Osteocyte (in vitro differentiated cells): ENCODE measurements around the gene PTPRF. TPM values are rescaled to one million over a fixed set of nuclear protein-coding genes. Genes with fewer than 3 reads are reported as not detected.
"Not testable (repeated sequence)": the region's sequence is repeated elsewhere in the genome, so short reads cannot be mapped to it uniquely, and the experiment has no call there.

ENCODE experiments used
- DNase-seq: peaks from one replicate; pipeline ENCODE4 v3.0.0; 2021; ENCODE audit warnings: mixed read lengths; ENCODE audit not compliant: unreplicated experiment; ENCODE audit errors: extremely low spot score
- H3K27ac Mint-ChIP-seq: one replicate; pipeline ENCODE4 v1.8.0; 2021; ENCODE audit warnings: mild to moderate bottlenecking, mixed read lengths; ENCODE audit not compliant: unreplicated experiment
- H3K27me3 Mint-ChIP-seq: one replicate; pipeline ENCODE4 v1.8.0; 2021; ENCODE audit warnings: mixed read lengths; ENCODE audit not compliant: unreplicated experiment
- H3K36me3 Mint-ChIP-seq: one replicate; pipeline ENCODE4 v1.8.0; 2021; ENCODE audit warnings: mixed read lengths; ENCODE audit not compliant: unreplicated experiment
- H3K4me1 Mint-ChIP-seq: one replicate; pipeline ENCODE4 v1.8.0; 2021; ENCODE audit warnings: mixed read lengths; ENCODE audit not compliant: unreplicated experiment
- H3K4me3 Mint-ChIP-seq: one replicate; pipeline ENCODE4 v1.8.0; 2021; ENCODE audit warnings: mild to moderate bottlenecking, moderate library complexity, mixed read lengths; ENCODE audit not compliant: unreplicated experiment
- H3K9me3 Mint-ChIP-seq: one replicate; pipeline ENCODE4 v1.8.0; 2021; ENCODE audit warnings: mixed read lengths; ENCODE audit not compliant: unreplicated experiment
- CTCF ChIP-seq: fragments of 200-600 bp; sonication (generic); IDR thresholded peaks from 2 replicates; pipeline ENCODE4 v1.5.0; 2021; ENCODE audit warnings: antibody characterized with exemption, mild to moderate bottlenecking, moderate library complexity
- total RNA-seq: library from RNA; stranded (reverse); gene quantifications from 2 replicates; pipeline ENCODE4 v1.2.1, GENCODE V29; 2021

Gene PTPRF
- total RNA-seq, 1 donor from 2014 or later, result 37.3 TPM

DNA sequence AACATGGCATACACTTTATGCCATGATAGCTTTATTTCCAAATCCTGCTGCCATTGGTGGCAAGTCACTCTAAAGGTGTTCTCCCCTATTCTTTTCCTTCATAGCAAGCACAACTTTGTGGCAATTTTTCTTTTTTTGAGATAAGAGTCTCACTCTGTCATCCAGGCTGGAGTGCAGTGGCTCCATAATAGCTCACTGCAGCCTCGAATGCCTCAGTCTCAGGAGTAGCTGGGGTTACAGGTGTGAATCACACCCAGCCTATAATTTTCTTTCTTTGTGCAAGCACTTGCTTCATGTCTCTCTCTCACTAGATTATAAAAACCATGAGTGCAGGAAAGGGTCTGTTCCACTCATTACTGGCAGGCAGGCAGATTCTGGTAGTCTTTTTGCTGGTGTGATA is 113.9 kb downstream of the PTPRF start:
- no peak for DNase-seq
- no peak overlapping the region for H3K27ac Mint-ChIP-seq
- no peak overlapping the region for H3K4me3 Mint-ChIP-seq

GRCh38 chr1:43645461-43645860 is 114.8 kb downstream of the PTPRF start:
- H3K4me3 Mint-ChIP-seq, result no peak overlapping the region
- H3K4me1 Mint-ChIP-seq, result peaks cover 10% of the 10 kb centered on the region
- no peak overlapping the region for H3K27ac Mint-ChIP-seq
- no peaks in the 10 kb centered on the region for H3K9me3 Mint-ChIP-seq
- no peak for DNase-seq
- H3K36me3 Mint-ChIP-seq, result no peaks in the 10 kb centered on the region
- peaks cover 30% of the 10 kb centered on the region for H3K27me3 Mint-ChIP-seq
- no peak for TF ChIP-seq CTCF

More for the DNA sequence above, 113.9 kb downstream of the PTPRF start:
- Mint-ChIP-seq H3K4me1 (peaks cover 9% of the 10 kb centered on the region), H3K36me3 (no peaks in the 10 kb centered on the region), H3K27me3 (peaks cover 31% of the 10 kb centered on the region), H3K9me3 (no peaks in the 10 kb centered on the region)
- TF ChIP-seq CTCF, result no peak

DNA sequence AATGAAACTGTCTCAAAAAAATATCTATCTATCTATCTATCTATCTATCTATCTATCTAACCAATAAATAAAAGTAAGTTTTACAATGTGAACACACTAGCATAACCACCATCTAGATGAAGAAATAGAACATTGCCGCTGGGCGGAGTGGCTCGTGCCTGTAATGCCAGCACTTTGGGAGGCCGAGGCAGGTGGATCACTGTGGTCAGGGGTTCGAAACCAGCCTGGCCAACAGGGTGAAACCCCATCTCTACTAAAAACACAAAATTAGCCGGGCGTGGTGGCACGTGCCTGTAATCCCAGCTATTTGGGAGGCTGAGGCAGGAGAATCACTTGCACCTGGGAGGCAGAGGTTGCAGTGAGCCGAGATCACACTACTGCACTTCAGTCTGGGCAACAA is 116.6 kb downstream of the PTPRF start:
- not testable (repeated sequence) for H3K4me3 Mint-ChIP-seq, H3K27ac Mint-ChIP-seq, H3K36me3 Mint-ChIP-seq, H3K9me3 Mint-ChIP-seq, DNase-seq
- Mint-ChIP-seq H3K4me1 (peaks cover 27% of the 10 kb centered on the region), H3K27me3 (peaks cover 26% of the 10 kb centered on the region)

- H3K9me3 Mint-ChIP-seq, result no peaks in the 10 kb centered on the region
- peaks cover 31% of the 10 kb centered on the region for H3K4me1 Mint-ChIP-seq
- H3K27me3 Mint-ChIP-seq, result peaks cover 16% of the 10 kb centered on the region
- H3K27ac Mint-ChIP-seq, result no peak overlapping the region
- peak overlapping the region; percentile 99 for H3K4me3 Mint-ChIP-seq
- DNase-seq, result no peak
- no peak for TF ChIP-seq CTCF
- H3K36me3 Mint-ChIP-seq, result peaks cover 4% of the 10 kb centered on the region
These were observed 117.7 kb downstream of the PTPRF start for GRCh38 chr1:43648221-43648847.

DNA sequence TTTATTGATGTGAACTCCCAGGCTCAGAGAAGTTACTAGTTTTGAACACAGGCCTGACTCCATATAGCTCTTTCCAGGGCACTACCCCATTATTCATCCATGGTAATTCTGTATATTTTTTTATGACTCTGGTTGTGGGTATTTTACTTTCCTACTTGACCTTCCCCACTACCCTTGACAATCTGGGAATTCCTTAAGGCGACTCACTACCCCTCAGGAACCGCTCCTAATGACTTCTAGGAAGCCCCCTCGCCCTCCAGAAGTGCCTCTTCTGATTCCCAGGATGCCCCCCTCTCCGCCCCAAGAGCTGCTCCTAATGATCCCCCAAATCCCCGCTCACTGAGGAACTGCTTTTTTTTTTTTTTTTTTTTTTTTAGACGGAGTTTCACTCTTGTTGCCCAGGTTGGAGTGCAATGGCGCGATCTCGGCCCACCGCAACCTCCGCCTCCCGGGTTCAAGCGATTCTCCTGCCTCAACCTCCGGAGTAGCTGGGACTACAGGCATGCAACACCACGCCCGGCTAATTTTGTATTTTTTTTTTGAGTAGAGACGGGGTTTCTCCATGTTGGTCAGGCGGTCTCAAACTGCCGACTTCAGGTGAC is 118.3 kb downstream of the PTPRF start:
- peak overlapping the region; percentile 99 for H3K27ac Mint-ChIP-seq
- peaks cover 34% of the 10 kb centered on the region for H3K4me1 Mint-ChIP-seq
- peak overlapping the region; percentile 99 for H3K4me3 Mint-ChIP-seq
- TF ChIP-seq CTCF, result no peak
- no peaks in the 10 kb centered on the region for H3K9me3 Mint-ChIP-seq
- DNase-seq, result no peak
- H3K27me3 Mint-ChIP-seq, result peaks cover 14% of the 10 kb centered on the region
- H3K36me3 Mint-ChIP-seq, result peaks cover 7% of the 10 kb centered on the region
